Measurements from ENCODE around the gene RABL2B.
"Not testable (repeated sequence)": the region's sequence is repeated elsewhere in the genome, so short reads cannot be mapped to it uniquely, and the experiment has no call there.

Gene RABL2B

GRCh38 chr22:50783033-50783879, at the start of gene RABL2B:
Gene RABL2B (minus strand): TSS chr22:50783636. CDS start chr22:50782294, 1,342 bp downstream.
- peak; percentile 91 to 95 for ATAC-seq

- ATAC-seq = not testable (repeated sequence)
Measured at GRCh38 chr22:50786936-50787335, 3.5 kb upstream of the RABL2B start.

- not testable (repeated sequence) for ATAC-seq
Measured at GRCh38 chr22:50785289-50785688, 1.9 kb upstream of the RABL2B start.

- ATAC-seq = peak; percentile 31 to 36
Measured at GRCh38 chr22:50783880-50784276, 442 bp upstream of the RABL2B start.

GRCh38 chr22:50782253-50782652, 1.2 kb downstream of the RABL2B start:
- ATAC-seq = not testable (repeated sequence)

- ATAC-seq = not testable (repeated sequence)
Measured at GRCh38 chr22:50780244-50780643, 3.2 kb downstream of the RABL2B start.

- not testable (repeated sequence) for ATAC-seq
Measured at GRCh38 chr22:50777631-50778030, 5.8 kb downstream of the RABL2B start.

- ATAC-seq = not testable (repeated sequence)
Measured at GRCh38 chr22:50775132-50775531, 8.3 kb downstream of the RABL2B start.

- not testable (repeated sequence) for ATAC-seq
Measured at GRCh38 chr22:50764288-50764687, 19.1 kb downstream of the RABL2B start.

GRCh38 chr22:50761829-50762228, 21.6 kb downstream of the RABL2B start:
- not testable (repeated sequence) for ATAC-seq

GRCh38 chr22:50759597-50760341, 23.7 kb downstream of the RABL2B start:
- peak; percentile 51 to 59 for ATAC-seq

GRCh38 chr22:50756949-50757491, 26.4 kb downstream of the RABL2B start:
- ATAC-seq = peak; percentile 45 to 58

- not testable (repeated sequence) for ATAC-seq
Measured at GRCh38 chr22:50756406-50756805, 27.0 kb downstream of the RABL2B start.

GRCh38 chr22:50755251-50755650, 28.2 kb downstream of the RABL2B start:
- ATAC-seq = not testable (repeated sequence)

GRCh38 chr22:50749302-50750074, 33.9 kb downstream of the RABL2B start:
- not testable (repeated sequence) for ATAC-seq

- ATAC-seq = not testable (repeated sequence)
Measured at GRCh38 chr22:50748630-50749029, 34.8 kb downstream of the RABL2B start.

GRCh38 chr22:50747521-50747920, 35.9 kb downstream of the RABL2B start:
- not testable (repeated sequence) for ATAC-seq

- not testable (repeated sequence) for ATAC-seq
Measured at GRCh38 chr22:50744424-50744823, 39.0 kb downstream of the RABL2B start.

- not testable (repeated sequence) for ATAC-seq
Measured at GRCh38 chr22:50740714-50741113, 42.7 kb downstream of the RABL2B start.

GRCh38 chr22:50739894-50740293, 43.5 kb downstream of the RABL2B start:
- no peak for ATAC-seq

GRCh38 chr22:50739279-50739691, 44.2 kb downstream of the RABL2B start:
- ATAC-seq = no peak

GRCh38 chr22:50738649-50739227, 44.7 kb downstream of the RABL2B start:
- no peak for ATAC-seq
